CD4-positive, alpha-beta T cell treated with Interleukin-6 at 100 ng/mL for 8 hours (primary cell): ENCODE results near the gene EDARADD.

Source experiments
- DNase-seq: peaks from one replicate; pipeline ENCODE4 v3.0.0-alpha.2; 2020; ENCODE audit warnings: mixed read lengths, low spot score

Gene EDARADD

DNA sequence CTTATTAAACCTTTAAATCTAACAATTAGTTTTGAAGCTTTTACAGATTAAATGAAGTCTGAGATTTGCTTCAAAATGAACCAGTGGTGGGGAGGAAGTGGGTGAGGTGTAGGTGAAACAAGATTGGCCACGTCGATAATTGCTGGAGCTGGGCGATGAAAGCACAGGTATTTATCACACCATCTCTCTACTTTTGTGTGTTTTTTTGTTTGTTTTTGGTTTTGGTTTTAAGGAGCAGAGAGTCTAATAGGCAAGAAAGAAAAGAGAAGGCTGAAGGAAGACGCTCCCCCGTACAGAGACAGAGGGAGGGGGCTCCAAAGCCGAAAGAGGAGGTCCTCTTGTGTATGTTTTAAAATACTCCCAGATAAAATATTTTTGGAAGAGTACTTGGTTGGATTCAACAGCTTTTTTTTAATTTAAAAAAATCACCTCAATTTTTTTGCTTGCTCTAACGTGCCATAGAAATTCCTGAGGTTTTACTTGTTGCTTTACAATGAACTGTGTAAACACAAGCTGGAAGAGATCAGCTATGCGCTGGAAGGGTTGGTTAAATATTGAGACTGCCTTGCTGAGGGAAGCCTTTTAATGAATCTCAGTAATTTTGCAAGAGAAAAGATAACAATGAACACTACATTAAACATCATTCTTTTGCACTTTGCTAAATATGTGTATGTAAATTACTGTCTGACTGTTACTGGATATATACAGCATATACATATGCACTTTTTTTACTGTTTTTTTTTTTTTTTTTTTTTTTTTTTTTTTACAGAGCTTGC, 123.0 kb downstream of the EDARADD start:
- DNase-seq, result peak; percentile 62

DNA sequence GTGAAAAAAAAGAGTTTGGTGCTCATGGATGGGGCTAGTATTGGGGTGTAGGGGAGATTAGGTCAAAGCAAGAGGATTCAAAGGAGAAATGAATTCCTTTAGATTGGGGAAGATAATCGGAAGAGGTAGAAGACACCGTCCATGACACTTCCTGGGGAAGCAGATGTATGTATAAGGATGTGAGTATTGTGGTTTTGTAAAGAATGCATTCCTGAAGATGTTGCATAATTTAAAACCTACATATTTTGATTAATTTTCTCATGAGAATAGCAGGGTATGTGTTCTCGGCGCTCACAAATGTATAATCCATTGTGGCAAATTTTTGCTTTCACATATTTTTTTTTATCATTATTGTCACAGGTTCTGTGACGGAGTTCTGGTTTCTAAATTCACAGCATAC, 124.2 kb downstream of the EDARADD start:
- no peak for DNase-seq

DNA sequence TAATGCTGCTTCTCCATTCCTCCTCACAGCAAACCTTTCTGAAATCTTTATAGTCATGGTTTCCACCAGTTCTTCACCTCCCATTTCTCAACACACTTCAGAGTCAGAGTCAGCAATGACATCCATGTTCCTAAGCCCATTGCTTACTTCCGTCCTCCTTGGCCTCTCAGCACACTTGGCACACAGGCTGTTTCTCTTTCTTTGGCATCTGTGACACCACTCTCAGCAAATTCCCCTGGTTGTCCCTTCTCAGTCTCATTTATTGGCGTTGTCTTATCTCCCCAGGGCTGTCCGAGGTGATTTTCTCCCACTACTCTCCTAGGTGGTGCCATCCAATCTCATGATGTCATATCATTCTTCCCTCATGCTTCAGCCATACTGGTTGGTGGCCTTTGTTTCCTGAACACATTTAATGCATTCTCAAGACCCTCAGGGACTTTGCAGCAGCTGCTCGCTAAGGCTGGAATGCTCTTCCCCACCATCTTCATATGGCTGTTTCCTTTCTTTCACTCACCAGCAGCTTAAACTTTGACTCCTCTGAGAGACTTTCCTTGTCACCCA, 126.4 kb downstream of the EDARADD start:
- no peak for DNase-seq

- no peak for DNase-seq
Measured at GRCh38 chr1:236522937-236523703, 129.0 kb downstream of the EDARADD start.

DNA sequence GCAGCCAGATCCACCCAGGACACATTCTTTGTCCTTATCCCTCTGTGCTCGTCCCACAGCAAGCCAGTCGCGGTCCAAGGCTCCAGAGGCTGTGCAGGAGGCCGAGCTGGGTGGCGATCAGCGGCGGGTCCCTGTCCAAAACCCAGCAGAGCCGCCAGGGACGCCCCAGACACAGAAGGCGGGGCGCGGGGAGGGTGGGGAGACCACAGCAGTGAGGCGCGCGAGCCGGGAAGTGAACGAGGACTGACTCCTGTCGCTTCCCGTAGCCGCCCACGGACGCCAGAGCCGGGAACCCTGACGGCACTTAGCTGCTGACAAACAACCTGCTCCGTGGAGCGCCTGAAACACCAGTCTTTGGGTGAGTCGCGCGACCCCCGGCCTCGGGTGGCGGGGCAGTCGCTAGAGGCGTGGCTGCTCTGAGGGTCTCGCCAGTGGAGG, 129.6 kb downstream of the EDARADD start, which contains the start of gene LGALS8:
TSS of gene LGALS8 (plus strand) at position 279 of the 438 bp plus-strand sequence. CDS start 2,089 bp downstream, outside the sequence.
- DNase-seq, result peak; percentile 84

DNA sequence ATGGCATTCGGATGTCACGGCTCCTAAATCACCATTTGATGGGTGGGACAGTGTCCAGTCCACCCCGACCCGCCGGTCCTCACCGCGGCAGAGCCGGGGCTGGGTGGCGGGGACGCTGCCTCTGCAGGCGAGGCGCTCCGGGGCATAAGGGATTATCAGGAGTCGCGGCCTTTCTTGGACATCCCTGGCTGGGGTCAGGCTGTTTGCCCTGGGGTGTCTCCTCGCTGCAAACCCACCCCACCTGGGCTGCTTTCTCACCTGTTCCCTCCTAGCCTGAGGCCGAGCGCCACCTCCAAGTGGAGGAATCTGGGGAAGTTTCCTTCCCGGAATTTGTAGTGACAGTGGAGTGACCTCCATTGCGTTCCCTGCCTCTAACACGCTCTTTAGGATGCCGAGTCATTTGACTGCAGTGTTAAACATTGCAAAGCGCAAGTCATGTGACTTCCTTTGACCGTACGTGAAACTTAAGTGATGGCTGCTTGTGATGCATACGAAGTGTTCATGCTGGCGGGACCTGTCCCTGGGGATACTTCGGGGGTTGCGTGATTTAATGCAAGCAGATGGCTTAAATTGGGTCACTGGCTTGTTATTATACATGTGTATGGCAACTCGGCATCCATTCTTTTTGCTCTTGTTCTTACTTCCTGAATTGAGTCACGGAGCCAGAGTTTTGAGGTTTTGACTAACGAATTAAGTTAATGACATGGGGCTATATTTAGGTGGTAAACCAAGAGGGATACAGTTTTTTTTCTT, 130.2 kb downstream of the EDARADD start:
- peak; percentile 66 for DNase-seq

DNA sequence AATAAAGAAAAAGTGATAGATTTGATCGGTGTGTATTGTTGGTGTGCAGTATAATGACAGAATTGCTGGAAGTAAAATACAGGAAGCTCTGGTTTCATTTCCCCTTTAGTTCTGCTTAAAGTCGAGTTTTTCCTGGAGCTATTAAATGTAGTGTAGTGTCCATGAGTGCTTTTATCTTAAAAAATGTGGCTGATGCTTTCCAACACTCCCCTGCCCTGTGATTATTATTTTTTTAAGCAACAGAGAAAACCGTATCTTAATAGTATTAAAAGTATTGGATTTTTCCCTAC, 130.8 kb downstream of the EDARADD start:
- DNase-seq, result no peak

DNA sequence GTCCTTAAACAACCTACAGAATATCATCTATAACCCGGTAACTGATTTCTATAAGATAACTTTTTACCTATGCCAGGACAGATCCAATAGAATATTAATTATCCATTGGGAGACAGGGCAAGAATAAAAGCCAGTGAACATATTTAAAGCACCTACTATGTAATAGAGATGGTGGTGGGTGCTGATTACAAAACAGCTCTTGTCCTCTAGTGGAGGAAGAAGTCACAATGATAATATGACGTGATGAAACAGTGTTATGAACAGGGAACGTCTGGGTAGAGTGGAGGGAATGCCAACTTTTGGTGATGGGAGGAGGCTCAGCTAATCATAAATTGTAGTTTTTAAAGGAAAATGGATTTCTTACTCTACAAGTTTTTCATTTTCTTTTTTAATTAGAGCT, 132.0 kb downstream of the EDARADD start:
- no peak for DNase-seq

- DNase-seq, result no peak
Measured at GRCh38 chr1:236530286-236530685, 136.2 kb downstream of the EDARADD start.

- DNase-seq, result no peak
Measured at GRCh38 chr1:236530959-236531358, 136.9 kb downstream of the EDARADD start.

- DNase-seq, result no peak
Measured at GRCh38 chr1:236532850-236533249, 138.8 kb downstream of the EDARADD start.

DNA sequence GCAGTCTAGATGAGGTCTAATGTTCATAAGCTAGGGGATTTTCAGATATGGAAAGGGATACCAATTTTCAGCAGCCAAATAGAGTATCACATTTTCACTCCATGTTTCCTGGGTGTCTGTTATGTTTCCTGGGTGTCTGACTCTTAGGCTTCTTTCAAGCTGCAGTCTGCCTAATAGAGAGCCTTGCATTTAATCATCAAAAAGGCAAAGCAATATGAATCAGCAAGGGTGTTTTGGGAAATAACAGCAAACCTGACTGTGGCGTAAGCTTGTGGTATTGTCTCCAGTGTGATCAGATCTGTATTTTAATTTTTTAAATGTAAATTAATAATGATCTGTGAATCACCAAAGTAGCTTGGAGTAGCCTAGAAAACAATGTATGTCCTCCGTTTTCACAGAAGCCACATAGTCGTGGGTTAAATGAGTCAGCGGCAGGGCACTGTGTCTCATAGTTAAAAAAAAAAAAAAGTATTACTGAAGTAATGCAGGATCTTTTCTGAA, 140.1 kb downstream of the EDARADD start:
- DNase-seq, result peak; percentile 46
